ENCODE measurements around the gene MFSD6. TPM values are rescaled to one million over a fixed set of nuclear protein-coding genes. Genes with fewer than 3 reads are reported as not detected.
A peak's percentile ranks its signal among the peaks of the same experiment; 100 is the strongest.
"Not testable (repeated sequence)": the region's sequence is repeated elsewhere in the genome, so short reads cannot be mapped to it uniquely, and the experiment has no call there.

Gene MFSD6
- 10 to 100 TPM; 21.0 to 21.6 TPM for total RNA-seq

DNA sequence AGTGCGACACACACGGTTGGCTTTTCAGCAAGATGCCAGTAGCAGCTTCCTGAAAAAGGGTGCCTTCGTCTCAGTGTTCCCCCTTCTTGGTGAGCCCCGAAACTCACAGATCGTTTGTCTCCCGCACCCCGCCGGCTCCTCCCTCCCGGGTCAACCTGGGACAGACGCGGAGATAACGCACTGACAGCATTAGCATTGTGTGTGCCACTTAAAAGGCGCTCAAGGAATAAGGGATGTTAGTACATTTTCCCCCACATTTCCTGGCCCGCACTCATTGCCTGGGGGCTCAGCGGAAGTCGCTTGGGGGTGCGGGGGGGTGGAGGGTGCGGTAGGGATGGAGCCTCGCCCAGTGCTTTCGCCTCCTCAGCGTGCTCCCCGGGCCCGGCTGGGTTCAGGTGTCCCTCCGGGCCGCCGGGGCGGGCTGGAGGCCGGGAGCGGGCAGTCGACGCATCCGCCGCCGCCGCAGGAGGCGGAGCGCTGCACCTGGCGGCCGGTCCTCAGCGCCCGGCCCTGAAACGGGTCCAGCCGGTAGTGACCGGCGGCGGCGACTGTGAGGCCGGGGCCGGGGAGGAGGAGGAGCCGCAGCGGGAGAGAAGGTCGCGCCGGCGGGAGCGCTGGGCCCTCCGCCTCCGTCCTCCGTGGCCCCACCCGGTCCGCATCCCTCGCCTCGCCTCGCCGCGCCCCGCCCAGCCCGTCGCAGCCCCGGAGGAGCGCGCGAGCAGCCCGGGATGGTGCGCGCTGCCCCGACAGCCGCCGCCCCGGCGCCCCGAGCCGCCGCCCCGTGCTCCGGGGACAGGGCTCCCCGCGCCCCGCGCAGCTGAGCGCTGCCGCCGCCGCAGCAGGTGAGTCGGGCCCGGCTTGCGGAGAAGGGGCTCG, at the start of gene MFSD6:
Gene MFSD6, plus strand, starts transcription at position 694 of the 876 bp plus-strand sequence. CDS start 27,675 bp downstream, outside the sequence.
- Mint-ChIP-seq H3K4me1 (ENCODE audit: low read depth) (peaks cover 40% of the 10 kb centered on the region), H3K9me3 (peaks cover 2% of the 10 kb centered on the region), H3K27ac (peak within 1 kb of the TSS; percentile 90), H3K36me3 (ENCODE audit: low read depth) (no peaks in the 10 kb centered on the region), H3K4me3 (peak within 1 kb of the TSS; percentile 84), H3K27me3 (ENCODE audit: low read depth) (no peaks in the 10 kb centered on the region)
- intact Hi-C loops (cut with micrococcal nuclease) = loop anchor here (1.0 to 10.0 kb wide), 7 partner anchors 7 to 747 kb away; partner anchors contain the start of genes GLS, NAB1, NEMP2 and ORMDL1
- peak; percentile 59 for DNase-seq
- CTCF ChIA-PET = interaction anchor here (0.6 kb wide), 1 partner anchor 8 kb away, joined by 3 read pairs; no protein-coding TSS in a partner anchor

DNA sequence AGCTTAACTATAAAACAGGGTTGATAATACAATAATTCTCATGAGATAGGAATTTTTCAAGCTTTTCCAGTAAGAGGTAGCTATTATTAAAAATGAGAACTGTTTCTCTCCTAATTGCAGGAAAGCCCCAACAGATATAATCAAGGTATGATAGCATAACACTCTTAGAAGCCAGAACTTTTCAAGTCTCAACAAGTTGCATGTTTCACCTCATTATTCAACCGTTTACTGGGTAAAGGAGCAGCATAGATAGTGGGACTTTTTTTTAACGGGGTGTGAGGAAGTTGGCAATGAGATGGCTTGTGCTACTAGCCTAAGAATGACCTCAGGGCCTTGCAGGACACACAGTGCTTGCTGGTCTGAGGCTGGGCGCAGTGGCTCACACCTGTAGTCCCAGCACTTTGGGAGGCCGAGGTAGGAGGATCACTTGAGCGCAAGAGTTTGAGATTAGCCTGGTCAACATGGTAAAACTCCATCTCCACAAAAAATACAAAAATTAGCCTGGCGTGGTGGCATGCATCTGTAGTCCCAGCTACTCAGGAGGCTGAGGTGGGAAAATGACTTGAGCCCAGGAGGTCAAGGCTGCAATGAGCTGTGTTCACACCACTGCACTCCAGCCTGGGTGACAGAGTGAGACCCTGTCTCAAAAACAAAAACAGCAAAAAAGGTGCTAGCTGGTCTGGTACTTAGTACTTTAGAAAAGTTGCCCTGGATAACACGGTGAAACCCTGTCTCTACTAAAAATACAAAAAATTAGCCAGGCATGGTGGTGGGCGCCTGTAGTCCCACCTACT, 49.3 kb upstream of the MFSD6 start:
- H3K4me3 Mint-ChIP-seq; DNase-seq; intact Hi-C loops (cut with micrococcal nuclease); H3K27me3 Mint-ChIP-seq (ENCODE audit: low read depth); H3K9me3 Mint-ChIP-seq; H3K36me3 Mint-ChIP-seq (ENCODE audit: low read depth): not testable (repeated sequence)
- H3K4me1 Mint-ChIP-seq (ENCODE audit: low read depth) = peaks cover 23% of the 10 kb centered on the region
- CTCF ChIA-PET = interaction anchor here (1.2 to 1.5 kb wide), 3 partner anchors 9 to 38 kb away, joined by 3 read pairs; no protein-coding TSS in a partner anchor
- H3K27ac Mint-ChIP-seq = peak overlapping the region; percentile 16

DNA sequence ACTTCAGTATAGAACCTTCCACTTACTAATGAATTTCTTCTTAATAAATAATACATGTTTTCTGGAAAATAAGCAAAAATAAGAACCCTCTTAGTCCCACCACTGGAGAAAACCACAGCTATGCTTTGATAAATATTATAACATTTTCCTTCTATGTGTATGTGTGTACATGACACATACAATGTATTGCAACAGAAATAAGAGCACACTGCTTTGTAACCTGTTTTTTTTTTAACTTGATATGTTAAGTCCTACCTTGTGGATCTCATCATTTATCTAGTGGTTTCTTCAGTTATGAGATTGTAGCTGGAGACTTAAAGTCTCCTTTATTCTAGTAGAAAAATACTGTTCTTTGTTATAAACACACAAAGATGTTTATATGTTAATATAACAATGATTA, 47.6 kb upstream of the MFSD6 start:
- peak overlapping the region; percentile 79 for H3K4me3 Mint-ChIP-seq
- DNase-seq = no peak
- H3K9me3 Mint-ChIP-seq = no peaks in the 10 kb centered on the region
- H3K27me3 Mint-ChIP-seq (ENCODE audit: low read depth) = no peaks in the 10 kb centered on the region
- no peaks in the 10 kb centered on the region for H3K36me3 Mint-ChIP-seq (ENCODE audit: low read depth)
- peaks cover 23% of the 10 kb centered on the region for H3K4me1 Mint-ChIP-seq (ENCODE audit: low read depth)
- CTCF ChIA-PET = interaction anchor here (0.6 to 1.5 kb wide), 6 partner anchors 13 to 942 kb away, joined by 3 to 4 read pairs (median 3); partner anchors contain the start of gene INPP1
- intact Hi-C loops (cut with micrococcal nuclease) = loop anchor here (1.0 to 2.0 kb wide), 2 partner anchors 18 to 40 kb away; partner anchors contain the start of gene INPP1
- H3K27ac Mint-ChIP-seq = no peak overlapping the region

DNA sequence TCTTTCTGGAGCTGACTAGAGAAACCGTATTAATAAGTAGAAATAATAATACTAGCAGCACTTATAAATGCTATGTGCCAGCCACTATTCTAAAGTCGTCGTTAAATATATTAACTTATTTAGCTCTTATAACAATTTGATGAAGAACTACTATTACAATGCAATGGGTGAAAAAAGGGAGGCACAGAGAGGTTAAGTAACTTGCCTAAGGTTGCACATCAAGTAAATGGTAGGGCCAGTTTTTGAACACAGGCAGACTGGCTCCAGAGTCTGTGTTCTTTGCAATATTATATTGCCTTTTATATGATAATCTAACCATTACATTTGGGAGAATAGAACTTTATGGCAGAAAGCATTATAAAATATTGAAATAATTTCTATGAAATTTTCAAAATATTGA, 47.2 kb upstream of the MFSD6 start:
- intact Hi-C loops (cut with micrococcal nuclease) = loop anchor here (1.0 to 2.0 kb wide), 2 partner anchors 18 to 41 kb away; partner anchors contain the start of gene INPP1
- Mint-ChIP-seq H3K4me1 (ENCODE audit: low read depth) (peaks cover 23% of the 10 kb centered on the region), H3K27ac (no peak overlapping the region), H3K9me3 (no peaks in the 10 kb centered on the region), H3K4me3 (no peak overlapping the region), H3K27me3 (ENCODE audit: low read depth) (no peaks in the 10 kb centered on the region), H3K36me3 (ENCODE audit: low read depth) (no peaks in the 10 kb centered on the region)
- CTCF ChIA-PET = interaction anchor here (0.6 to 1.1 kb wide), 2 partner anchors 272 to 372 kb away, joined by 3 read pairs; no protein-coding TSS in a partner anchor
- DNase-seq = no peak

DNA sequence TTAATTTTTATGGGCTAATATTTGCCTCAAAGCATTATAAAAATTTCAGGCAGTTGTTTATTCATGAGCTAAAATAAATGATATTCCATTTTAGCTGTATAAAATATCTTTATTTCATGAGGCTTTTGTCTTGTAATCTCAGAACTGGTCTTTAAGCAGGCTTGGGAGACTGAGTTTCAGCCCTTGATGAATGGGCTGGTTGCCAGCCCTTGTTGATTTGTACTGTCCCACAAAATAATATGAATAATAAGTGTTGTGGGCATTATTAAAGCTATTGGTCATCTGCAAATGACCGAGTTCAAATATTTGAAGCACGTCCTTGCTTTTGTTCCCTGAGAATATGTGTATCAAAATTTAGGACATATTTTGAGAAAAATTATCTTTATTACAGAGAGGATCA, 46.6 kb upstream of the MFSD6 start:
- Mint-ChIP-seq H3K4me3 (no peak overlapping the region), H3K27ac (no peak overlapping the region), H3K36me3 (ENCODE audit: low read depth) (no peaks in the 10 kb centered on the region), H3K9me3 (no peaks in the 10 kb centered on the region), H3K4me1 (ENCODE audit: low read depth) (peaks cover 23% of the 10 kb centered on the region), H3K27me3 (ENCODE audit: low read depth) (no peaks in the 10 kb centered on the region)
- CTCF ChIA-PET = interaction anchor here (1.1 kb wide), 2 partner anchors 17 to 273 kb away, joined by 3 read pairs; no protein-coding TSS in a partner anchor
- DNase-seq = no peak
- intact Hi-C loops (cut with micrococcal nuclease) = loop anchor here (2.0 kb wide), 1 partner anchor 19 kb away; the partner anchor contains the start of gene INPP1

DNA sequence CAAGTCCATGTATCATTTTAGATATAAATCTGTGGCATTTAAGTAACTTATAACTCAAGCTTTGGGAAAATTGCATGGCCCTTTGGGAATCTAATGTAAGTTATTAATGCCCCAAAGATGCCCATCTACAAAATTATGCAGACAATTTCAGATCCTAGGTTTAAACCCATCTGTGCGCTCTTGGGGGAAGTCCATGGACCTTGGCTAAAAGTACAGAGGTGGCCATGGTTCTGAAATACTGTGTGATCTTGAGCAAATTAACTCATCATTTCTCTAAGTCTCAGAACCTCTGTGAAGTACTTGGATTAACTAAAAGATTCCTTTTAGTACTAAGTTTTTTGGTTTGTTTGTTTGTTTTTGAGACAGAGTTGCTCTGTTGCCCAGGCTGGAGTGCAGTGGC, 45.3 kb upstream of the MFSD6 start:
- Mint-ChIP-seq H3K4me1 (ENCODE audit: low read depth) (peaks cover 23% of the 10 kb centered on the region), H3K27ac (no peak overlapping the region), H3K9me3 (no peaks in the 10 kb centered on the region), H3K27me3 (ENCODE audit: low read depth) (no peaks in the 10 kb centered on the region), H3K4me3 (no peak overlapping the region), H3K36me3 (ENCODE audit: low read depth) (no peaks in the 10 kb centered on the region)
- no peak for DNase-seq
- intact Hi-C loops (cut with micrococcal nuclease) = no loop called here
- CTCF ChIA-PET = no interaction called here

DNA sequence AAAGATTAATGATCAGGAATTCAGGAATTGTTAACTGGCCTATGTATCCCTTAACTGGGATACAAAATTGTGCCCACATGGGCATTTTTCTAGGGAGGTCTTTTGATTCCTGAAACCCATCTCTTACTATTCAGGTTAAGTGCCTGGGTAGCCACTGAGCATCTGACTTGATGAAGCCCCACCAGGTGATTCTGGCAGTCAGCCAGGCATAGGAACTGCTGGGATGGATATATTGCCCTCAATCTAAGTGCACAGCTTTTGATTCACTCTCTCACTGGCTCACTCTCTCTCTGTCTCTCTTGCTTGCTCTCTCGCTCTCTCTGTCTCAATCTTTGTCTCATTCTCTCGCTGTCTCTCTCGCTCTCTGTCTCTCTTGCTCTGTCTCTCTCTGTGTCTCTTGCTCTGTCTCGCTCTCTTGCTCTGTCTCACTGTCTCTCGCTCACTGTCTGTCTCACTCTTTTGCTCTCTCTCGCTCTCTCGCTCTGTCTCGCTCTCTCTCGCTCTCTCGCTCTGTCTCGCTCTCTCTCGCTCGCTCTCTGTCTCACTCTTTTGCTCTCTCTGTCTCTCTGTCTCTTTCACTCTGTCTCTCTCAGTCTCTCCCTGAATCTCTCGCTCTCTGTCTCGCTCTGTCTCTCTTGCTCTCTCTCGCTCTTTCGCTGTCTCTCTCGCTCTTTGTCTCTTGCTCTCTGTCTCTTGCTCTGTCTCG, 42.5 kb upstream of the MFSD6 start:
- no peak overlapping the region for H3K27ac Mint-ChIP-seq
- peaks cover 11% of the 10 kb centered on the region for H3K4me1 Mint-ChIP-seq (ENCODE audit: low read depth)
- no peaks in the 10 kb centered on the region for H3K9me3 Mint-ChIP-seq
- no peaks in the 10 kb centered on the region for H3K36me3 Mint-ChIP-seq (ENCODE audit: low read depth)
- DNase-seq = no peak
- intact Hi-C loops (cut with micrococcal nuclease) = no loop called here
- H3K27me3 Mint-ChIP-seq (ENCODE audit: low read depth) = no peaks in the 10 kb centered on the region
- H3K4me3 Mint-ChIP-seq = no peak overlapping the region
- CTCF ChIA-PET = no interaction called here

DNA sequence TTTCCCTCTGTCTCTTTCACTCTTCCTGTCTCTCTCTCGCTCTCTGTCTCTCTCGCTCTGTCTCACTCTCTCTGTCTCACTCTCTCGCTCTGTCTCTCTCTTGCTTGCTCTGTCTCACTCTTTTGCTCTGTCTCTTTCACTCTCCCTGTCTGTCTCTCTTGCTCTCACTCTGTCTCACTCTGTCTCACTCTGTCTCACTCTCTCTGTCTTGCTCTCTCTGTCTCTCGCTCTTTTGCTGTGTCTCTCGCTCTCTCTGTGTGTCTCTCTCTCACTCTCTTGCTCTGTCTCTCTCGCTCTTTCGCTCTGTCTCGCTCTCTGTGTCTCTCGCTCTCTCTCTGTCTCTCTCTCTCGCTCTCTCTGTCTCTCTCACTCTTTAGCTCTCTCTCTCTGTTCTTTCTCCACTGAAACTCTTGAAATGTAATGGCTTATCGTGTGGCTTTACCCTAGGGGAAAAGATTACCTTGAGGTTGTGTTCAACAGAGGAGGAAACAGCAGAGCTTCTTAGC, 41.9 kb upstream of the MFSD6 start:
- CTCF ChIA-PET = no interaction called here
- DNase-seq = no peak

DNA sequence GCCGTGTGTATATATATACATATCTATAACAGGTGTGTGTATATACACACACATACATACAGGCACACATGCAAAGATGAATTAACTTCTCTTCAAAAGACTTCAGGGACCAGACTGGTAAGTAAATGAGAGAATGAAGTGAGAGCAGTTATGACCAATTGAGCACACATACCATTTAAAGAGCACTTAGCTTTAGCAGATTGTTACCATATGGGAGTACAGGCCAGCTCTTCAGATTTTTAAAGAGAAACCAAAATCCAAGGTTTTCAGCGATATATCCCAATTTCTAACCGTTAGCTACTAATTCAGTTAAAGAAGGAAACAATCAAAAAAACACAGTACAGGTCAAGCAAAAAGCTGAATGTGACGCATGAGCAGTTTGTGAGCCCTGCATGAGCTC, 41.1 kb upstream of the MFSD6 start:
- H3K9me3 Mint-ChIP-seq = no peaks in the 10 kb centered on the region
- no peak overlapping the region for H3K4me3 Mint-ChIP-seq
- no peak overlapping the region for H3K27ac Mint-ChIP-seq
- CTCF ChIA-PET = interaction anchor here (1.0 to 1.2 kb wide), 3 partner anchors 8 to 38 kb away, joined by 3 to 4 read pairs (median 3); no protein-coding TSS in a partner anchor
- no peak for DNase-seq
- peaks cover 6% of the 10 kb centered on the region for H3K4me1 Mint-ChIP-seq (ENCODE audit: low read depth)
- intact Hi-C loops (cut with micrococcal nuclease) = no loop called here
- no peaks in the 10 kb centered on the region for H3K36me3 Mint-ChIP-seq (ENCODE audit: low read depth)
- H3K27me3 Mint-ChIP-seq (ENCODE audit: low read depth) = no peaks in the 10 kb centered on the region

More for the DNA sequence above, 41.9 kb upstream of the MFSD6 start:
- Mint-ChIP-seq H3K9me3 (no peaks in the 10 kb centered on the region), H3K4me3 (no peak overlapping the region), H3K27me3 (ENCODE audit: low read depth) (no peaks in the 10 kb centered on the region), H3K36me3 (ENCODE audit: low read depth) (no peaks in the 10 kb centered on the region), H3K27ac (no peak overlapping the region), H3K4me1 (ENCODE audit: low read depth) (peaks cover 9% of the 10 kb centered on the region)
- intact Hi-C loops (cut with micrococcal nuclease) = no loop called here

DNA sequence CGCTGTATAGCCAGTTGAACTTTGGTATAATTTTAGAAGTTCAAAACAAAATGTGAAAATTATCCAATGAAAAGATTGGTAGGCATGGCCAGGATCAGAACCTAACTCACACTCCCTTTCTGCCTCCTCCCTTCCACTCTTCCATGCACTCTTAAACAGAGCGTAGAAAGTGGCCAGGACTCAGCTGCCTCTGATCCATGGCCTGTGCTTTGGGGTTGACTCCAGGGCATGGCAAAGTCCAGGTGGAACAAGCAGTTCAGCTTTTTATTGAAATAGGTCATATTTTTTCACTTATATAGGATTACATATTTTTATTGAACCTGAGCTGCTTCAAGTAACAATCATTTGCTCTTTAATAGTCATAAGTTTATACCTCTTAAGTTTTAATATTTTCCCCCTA, 38.5 kb upstream of the MFSD6 start:
- Mint-ChIP-seq H3K36me3 (ENCODE audit: low read depth) (no peaks in the 10 kb centered on the region), H3K27me3 (ENCODE audit: low read depth) (no peaks in the 10 kb centered on the region), H3K4me3 (no peak overlapping the region), H3K9me3 (no peaks in the 10 kb centered on the region), H3K4me1 (ENCODE audit: low read depth) (no peaks in the 10 kb centered on the region), H3K27ac (no peak overlapping the region)
- CTCF ChIA-PET = no interaction called here
- DNase-seq = no peak
- intact Hi-C loops (cut with micrococcal nuclease) = no loop called here

DNA sequence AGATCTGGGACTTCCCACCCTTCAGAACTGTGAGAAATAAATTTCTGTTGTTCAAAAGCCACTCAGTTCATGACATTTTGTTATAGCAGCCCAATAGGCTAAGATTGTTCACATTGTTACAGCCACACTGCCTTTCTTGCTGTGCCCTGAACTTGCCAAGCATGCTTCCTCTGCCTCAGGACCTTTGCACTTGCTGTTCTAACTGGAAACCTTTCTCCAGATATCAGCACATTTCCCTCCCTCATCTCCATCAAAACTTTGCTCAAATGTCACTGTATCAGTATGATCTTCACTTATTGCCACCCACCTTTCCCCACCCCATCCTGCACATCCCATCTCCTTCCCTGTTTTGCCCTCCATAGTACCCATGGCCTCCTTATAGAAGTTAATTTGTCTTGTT, 32.1 kb upstream of the MFSD6 start:
- H3K9me3 Mint-ChIP-seq = no peaks in the 10 kb centered on the region
- H3K27ac Mint-ChIP-seq = no peak overlapping the region
- H3K36me3 Mint-ChIP-seq (ENCODE audit: low read depth) = no peaks in the 10 kb centered on the region
- no peaks in the 10 kb centered on the region for H3K4me1 Mint-ChIP-seq (ENCODE audit: low read depth)
- CTCF ChIA-PET = interaction anchor here (1.0 to 1.1 kb wide), 2 partner anchors 32 to 99 kb away, joined by 3 to 4 read pairs; no protein-coding TSS in a partner anchor
- intact Hi-C loops (cut with micrococcal nuclease) = no loop called here
- H3K4me3 Mint-ChIP-seq = no peak overlapping the region
- no peak for DNase-seq
- no peaks in the 10 kb centered on the region for H3K27me3 Mint-ChIP-seq (ENCODE audit: low read depth)

Data from activated naive CD4-positive, alpha-beta T cell treated with anti-CD3 and anti-CD28 coated beads for 36 hours (primary cell).